Heart left ventricle (tissue), 16 donors: ENCODE measurements around the gene PYGB. TPM values are rescaled to one million over a fixed set of nuclear protein-coding genes. Genes with fewer than 3 reads are reported as not detected.

ENCODE experiments used
- ATAC-seq, 4 donors: fragments of 200-7000 bp; cut with Tn5 transposase; one replicate each; pipeline ENCODE4 v1.9.1; 2020 to 2022; ENCODE audit warnings: moderate library complexity in 4 of 4, mild to moderate bottlenecking in 3 of 4, moderate number of reproducible peaks in 1 of 4
- DNase-seq, 5 donors: peaks; one replicate each; pipeline ENCODE4 v3.0.0-alpha.2; 2020
- H3K27ac ChIP-seq, 12 donors: fragments of 200-600 bp; sonication (generic) in 4 of 12; one replicate each; pipeline versions ENCODE4 v1.5.0 to v1.8.0; 2016 to 2022; ENCODE audit warnings: mild to moderate bottlenecking in 2 of 12
- H3K27me3 ChIP-seq, 9 donors: fragments of 200-600 bp; sonication (generic) in 2 of 9; one replicate each; pipeline versions ENCODE4 v1.5.1 to v1.8.0; 2016 to 2022; ENCODE audit warnings: mild to moderate bottlenecking in 3 of 9
- H3K36me3 ChIP-seq, 9 donors: fragments of 200-600 bp; sonication (generic) in 2 of 9; one replicate each; pipeline versions ENCODE4 v1.5.0 to v1.8.0; 2018 to 2022; ENCODE audit warnings: mild to moderate bottlenecking in 2 of 9
- H3K4me1 ChIP-seq, 12 donors: fragments of 200-600 bp; sonication (generic) in 4 of 12; one replicate each; pipeline versions ENCODE4 v1.5.0 to v1.8.0; 2016 to 2022; ENCODE audit warnings: mild to moderate bottlenecking in 3 of 12
- H3K4me3 ChIP-seq, 12 donors: fragments of 200-600 bp; sonication (generic) in 4 of 12; one replicate each; pipeline versions ENCODE4 v1.5.0 to v1.8.0; 2017 to 2022; ENCODE audit warnings: mild to moderate bottlenecking in 9 of 12, moderate library complexity in 4 of 12
- H3K9me3 ChIP-seq, 12 donors: fragments of 200-600 bp; sonication (generic) in 4 of 12; one replicate each; pipeline versions ENCODE4 v1.5.0 to v1.8.0; 2016 to 2022; ENCODE audit warnings: mild to moderate bottlenecking in 1 of 12
- CTCF ChIP-seq, 12 donors: fragments of 200-600 bp; sonication (generic) in 4 of 12; IDR thresholded peaks; one replicate each; pipeline versions ENCODE4 v1.5.0 to v1.8.0; 2018 to 2022; ENCODE audit warnings: antibody characterized with exemption in 12 of 12, mild to moderate bottlenecking in 5 of 12
- POLR2A ChIP-seq, 2 donors: fragments of 450-650 bp; IDR thresholded peaks; one replicate each; pipeline ENCODE4 v1.6.1; 2017; ENCODE audit warnings: antibody characterized with exemption in 2 of 2, mild to moderate bottlenecking in 2 of 2, moderate library complexity in 2 of 2
- WGBS, 4 donors: extraction: QIAGEN DNeasy Blood & Tissue Kit in 2 of 4; methylation state at CpG; one replicate each; pipeline versions ENCODE4 v1.1.5 to v1.1.7; 2013 to 2018; 5-methylcytosine and 5-hydroxymethylcytosine counted together
- intact Hi-C, 10 donors: fragments of 100-400 bp; cut with DNase I; formaldehyde crosslinking; loops; one replicate each; pipeline versions ENCODE4 v1.11.1 to v1.14.2; 2022
- polyA plus RNA-seq, 2 donors: library from polyadenylated mRNA; stranded (reverse); fragments of 200-250 nt; gene quantifications; one replicate each; pipeline ENCODE4 v1.2.3, GENCODE V29; 2013
- total RNA-seq, 9 donors: library from RNA; depleted of rRNA in 2 of 9; stranded (reverse); fragments of >200 nt in 2 of 9; fragmentation: NEBNext Ultra II Directional in 3 of 9; extraction: Animal tissue kit (Norgen Biotek cat#: 25700) in 3 of 9; gene quantifications; one replicate each; pipeline versions ENCODE4 v1.1.0 to v1.2.4, GENCODE V29; 2016 to 2023
- donor health status: ischemic (EF 13 %, LVEDD 7.1; RV severe dilation, severe dysfunction).
- donor health status: healthy with polysubstance abuse.
- donor health status: DM: no; HTN: yes; CAD: no.
- donor health status: DM: no; HTN: no; CAD: no.
- donor health status: ischemic (EF 25% LVEDD 6.9; RV normal size, moderate dysfunction).
- donor health status: ischemic (EF 25% LVEDD 5.7; RV mildly dilated, moderate dysfunction).
- donor health status: healthy.
- donor health status: DM: yes; HTN: yes; CAD: no.
- donor health status: ischemic (EF 35%, LVEDD 5.7; RV mildly dilated, moderate dysfunction).
- donor health status: nonischemic (EF 11% LVEDD 7.7; RV severe dilation, severe dysfunction).
- donor health status: DM: yes; HTN: yes; CAD: no.
- donor health status: PGD.
- donor health status: ischemic (EF 29% LVEDD 5.4; RV normal size, mild dysfunction).
- donor health status: nonischemic (EF 23%, LVEDD 6.1; RV moderate dilation, normal function).

Gene PYGB
- total and polyA plus RNA-seq, 11 donors: 144 to 450 (median 232) TPM

- ATAC-seq (peak; percentile 11 to 46 (median 25)), DNase-seq (peak in 3 of 5 donors; percentile 56 to 65 (median 64))
- Histone ChIP-seq H3K4me1 (peaks cover 9 to 76% (median 37%) of the 10 kb centered on the region in 12 donors), H3K9me3 (no peaks in the 10 kb centered on the region), H3K36me3 (peaks cover 0 to 79% (median 57%) of the 10 kb centered on the region in 9 donors), H3K4me3 (no peak overlapping the region), H3K27ac (peak overlapping the region; percentile 11 to 85 (median 76)), H3K27me3 (no peaks in the 10 kb centered on the region)
- TF ChIP-seq POLR2A (IDR thresholded peaks at IDR 0.05) (no peak), CTCF (IDR thresholded peaks at IDR 0.05) (peak; percentile 41 to 78 (median 61))
- 40 to 48% (median 45%) methylated on average over 21 to 22 of the region's 22 CpGs for WGBS, 4 donors
- intact Hi-C loops: loop anchor here in 8 of 10 donors (5.0 to 10.0 kb wide), 7 partner anchors 42 to 300 kb away; partner anchors contain the start of genes APMAP (in 2 of the 8), ENTPD6 (in 2 of the 8) and ABHD12 (in 1 of the 8)
Measured at GRCh38 chr20:25294459-25295385, 46.8 kb downstream of the PYGB start.

- no peaks in the 10 kb centered on the region for H3K27me3 ChIP-seq
- intact Hi-C loops: loop anchor here in 8 of 10 donors (5.0 to 10.0 kb wide), 5 partner anchors 99 to 301 kb away; partner anchors contain the start of genes APMAP (in 2 of the 8), ABHD12 (in 1 of the 8) and ENTPD6 (in 1 of the 8)
- DNase-seq (peak in 4 of 5 donors; percentile 67 to 87 (median 78)), ATAC-seq (peak; percentile 60 to 76 (median 73))
- H3K4me3 ChIP-seq: no peak overlapping the region
- H3K36me3 ChIP-seq: peaks cover 0 to 72% (median 52%) of the 10 kb centered on the region in 9 donors
- 33 to 38% (median 36%) methylated on average over 5 to 10 of the region's 10 CpGs for WGBS, 4 donors
- peak overlapping the region; percentile 11 to 85 (median 76) for H3K27ac ChIP-seq
- peaks cover 9 to 68% (median 37%) of the 10 kb centered on the region in 12 donors for H3K4me1 ChIP-seq
- peak in 2 of 12 donors; percentile 17 to 24 for TF ChIP-seq CTCF (IDR thresholded peaks at IDR 0.05)
- no peak for TF ChIP-seq POLR2A (IDR thresholded peaks at IDR 0.05)
- H3K9me3 ChIP-seq: no peaks in the 10 kb centered on the region
Measured at GRCh38 chr20:25295386-25296093, 47.7 kb downstream of the PYGB start.

GRCh38 chr20:25296094-25297093, 48.5 kb downstream of the PYGB start:
- Histone ChIP-seq H3K36me3 (peaks cover 0 to 63% (median 45%) of the 10 kb centered on the region in 9 donors), H3K27me3 (no peaks in the 10 kb centered on the region), H3K9me3 (no peaks in the 10 kb centered on the region), H3K27ac (peak overlapping the region in 10 of 12 donors; percentile 68 to 85 (median 78)), H3K4me1 (peaks cover 9 to 62% (median 35%) of the 10 kb centered on the region in 12 donors), H3K4me3 (no peak overlapping the region)
- 71 to 78% (median 76%) methylated on average over 23 to 24 of the region's 24 CpGs for WGBS, 4 donors
- peak in 1 of 4 donors; percentile 0 for ATAC-seq
- DNase-seq: no peak
- intact Hi-C loops: loop anchor here in 8 of 10 donors (5.0 to 10.0 kb wide), 5 partner anchors 98 to 302 kb away; partner anchors contain the start of genes APMAP (in 2 of the 8), ABHD12 (in 1 of the 8) and ENTPD6 (in 1 of the 8)
- no peak for TF ChIP-seq POLR2A (IDR thresholded peaks at IDR 0.05)
- TF ChIP-seq CTCF (IDR thresholded peaks at IDR 0.05): peak in 11 of 12 donors; percentile 18 to 53 (median 28)
